ENCODE data around the gene PLEKHG3. TPM values are rescaled to one million over a fixed set of nuclear protein-coding genes. Genes with fewer than 3 reads are reported as not detected.

Gene PLEKHG3
- total and polyA plus RNA-seq, 4 donors: 8.4 to 21.3 (median 14.6) TPM

- Histone ChIP-seq H3K9me3 (ENCODE audit: control insufficient read depth in 4 of 4, low read length in 3 of 4) (no peaks in the 10 kb centered on the region), H3K27me3 (ENCODE audit: control insufficient read depth in 4 of 4, insufficient read depth in 4 of 4, low read length in 3 of 4) (no peaks in the 10 kb centered on the region), H3K9ac (ENCODE audit: low read depth in 1 of 2, low read length in 2 of 2) (no peak overlapping the region), H3K4me1 (ENCODE audit: control insufficient read depth in 4 of 4, insufficient read depth in 4 of 4, low read length in 3 of 4) (peaks cover 0 to 9% (median 4%) of the 10 kb centered on the region in 4 donors), H3K36me3 (ENCODE audit: control insufficient read depth in 4 of 4, insufficient read depth in 3 of 4, low read depth in 1 of 4, low read length in 3 of 4) (no peaks in the 10 kb centered on the region), H3K4me3 (ENCODE audit: low read depth in 1 of 3, low read length in 3 of 3) (peak overlapping the region in 2 of 3 donors; percentile 5 to 33), H3K27ac (ENCODE audit: low read depth in 1 of 2, low read length in 2 of 2) (no peak overlapping the region)
- 25% methylated on average over 29 of the region's 29 CpGs for WGBS
- peak; percentile 76 for DNase-seq (ENCODE audit: low spot score)
- TF ChIP-seq, protein P1, sequence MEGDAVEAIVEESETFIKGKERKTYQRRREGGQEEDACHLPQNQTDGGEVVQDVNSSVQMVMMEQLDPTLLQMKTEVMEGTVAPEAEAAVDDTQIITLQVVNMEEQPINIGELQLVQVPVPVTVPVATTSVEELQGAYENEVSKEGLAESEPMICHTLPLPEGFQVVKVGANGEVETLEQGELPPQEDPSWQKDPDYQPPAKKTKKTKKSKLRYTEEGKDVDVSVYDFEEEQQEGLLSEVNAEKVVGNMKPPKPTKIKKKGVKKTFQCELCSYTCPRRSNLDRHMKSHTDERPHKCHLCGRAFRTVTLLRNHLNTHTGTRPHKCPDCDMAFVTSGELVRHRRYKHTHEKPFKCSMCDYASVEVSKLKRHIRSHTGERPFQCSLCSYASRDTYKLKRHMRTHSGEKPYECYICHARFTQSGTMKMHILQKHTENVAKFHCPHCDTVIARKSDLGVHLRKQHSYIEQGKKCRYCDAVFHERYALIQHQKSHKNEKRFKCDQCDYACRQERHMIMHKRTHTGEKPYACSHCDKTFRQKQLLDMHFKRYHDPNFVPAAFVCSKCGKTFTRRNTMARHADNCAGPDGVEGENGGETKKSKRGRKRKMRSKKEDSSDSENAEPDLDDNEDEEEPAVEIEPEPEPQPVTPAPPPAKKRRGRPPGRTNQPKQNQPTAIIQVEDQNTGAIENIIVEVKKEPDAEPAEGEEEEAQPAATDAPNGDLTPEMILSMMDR (IDR thresholded peaks at IDR 0.05; ENCODE audit: low read depth, low read length, missing input control): peak; percentile 90
- TF ChIP-seq SP1 (IDR thresholded peaks at IDR 0.05) (no peak), RAD21 (IDR thresholded peaks at IDR 0.05) (peak; percentile 83 to 88)
Observed at GRCh38 chr14:64764641-64765520, 60.7 kb downstream of the PLEKHG3 start.

- Histone ChIP-seq H3K9ac (ENCODE audit: low read depth in 1 of 2, low read length in 2 of 2) (no peak overlapping the region), H3K4me3 (ENCODE audit: low read depth in 1 of 3, low read length in 3 of 3) (no peak overlapping the region), H3K4me1 (ENCODE audit: control insufficient read depth in 4 of 4, insufficient read depth in 4 of 4, low read length in 3 of 4) (peaks cover 0 to 9% (median 4%) of the 10 kb centered on the region in 4 donors), H3K27me3 (ENCODE audit: control insufficient read depth in 4 of 4, insufficient read depth in 4 of 4, low read length in 3 of 4) (no peaks in the 10 kb centered on the region), H3K27ac (ENCODE audit: low read depth in 1 of 2, low read length in 2 of 2) (no peak overlapping the region), H3K36me3 (ENCODE audit: control insufficient read depth in 4 of 4, insufficient read depth in 3 of 4, low read depth in 1 of 4, low read length in 3 of 4) (no peaks in the 10 kb centered on the region), H3K9me3 (ENCODE audit: control insufficient read depth in 4 of 4, low read length in 3 of 4) (no peaks in the 10 kb centered on the region)
- 95% methylated on average over 4 of the region's 4 CpGs for WGBS
- DNase-seq (ENCODE audit: low spot score): no peak
- no peak for TF ChIP-seq RXRA (IDR thresholded peaks at IDR 0.05)
- no peak for TF ChIP-seq YY1 (IDR thresholded peaks at IDR 0.05)
- TF ChIP-seq RAD21 (IDR thresholded peaks at IDR 0.05): no peak
- no peak for TF ChIP-seq MAX (IDR thresholded peaks at IDR 0.05)
- no peak for TF ChIP-seq EGR1 (IDR thresholded peaks at IDR 0.05; ENCODE audit: low read depth in 2 of 2)
Observed at GRCh38 chr14:64765740-64766302, 61.6 kb downstream of the PLEKHG3 start.

- Histone ChIP-seq H3K27ac (ENCODE audit: low read depth in 1 of 2, low read length in 2 of 2) (no peak overlapping the region), H3K36me3 (ENCODE audit: control insufficient read depth in 4 of 4, insufficient read depth in 3 of 4, low read depth in 1 of 4, low read length in 3 of 4) (no peaks in the 10 kb centered on the region), H3K9me3 (ENCODE audit: control insufficient read depth in 4 of 4, low read length in 3 of 4) (no peaks in the 10 kb centered on the region), H3K27me3 (ENCODE audit: control insufficient read depth in 4 of 4, insufficient read depth in 4 of 4, low read length in 3 of 4) (no peaks in the 10 kb centered on the region), H3K9ac (ENCODE audit: low read depth in 1 of 2, low read length in 2 of 2) (no peak overlapping the region), H3K4me3 (ENCODE audit: low read depth in 1 of 3, low read length in 3 of 3) (no peak overlapping the region), H3K4me1 (ENCODE audit: control insufficient read depth in 4 of 4, insufficient read depth in 4 of 4, low read length in 3 of 4) (peaks cover 0 to 9% (median 4%) of the 10 kb centered on the region in 4 donors)
- TF ChIP-seq YY1 (IDR thresholded peaks at IDR 0.05): no peak
- TF ChIP-seq FOXA2 (IDR thresholded peaks at IDR 0.05): no peak
- TF ChIP-seq RAD21 (IDR thresholded peaks at IDR 0.05): no peak
- no peak for TF ChIP-seq SP1 (IDR thresholded peaks at IDR 0.05)
- TF ChIP-seq HNF4A (conservative IDR thresholded peaks at IDR 0.05): no peak
- WGBS: 93% methylated on average over 25 of the region's 25 CpGs
- DNase-seq (ENCODE audit: low spot score): no peak
Observed at GRCh38 chr14:64766430-64767151, 62.4 kb downstream of the PLEKHG3 start.

All from liver (tissue), 9 donors.